Effector CD4-positive, alpha-beta T cell (primary cell): Measurements from ENCODE around the gene DKKL1.
"Not testable (repeated sequence)": the region's sequence is repeated elsewhere in the genome, so short reads cannot be mapped to it uniquely, and the experiment has no call there.

ENCODE experiments used
- DNase-seq: peaks from one replicate; pipeline ENCODE4 v3.0.0-alpha.2; 2020

Gene DKKL1

DNA sequence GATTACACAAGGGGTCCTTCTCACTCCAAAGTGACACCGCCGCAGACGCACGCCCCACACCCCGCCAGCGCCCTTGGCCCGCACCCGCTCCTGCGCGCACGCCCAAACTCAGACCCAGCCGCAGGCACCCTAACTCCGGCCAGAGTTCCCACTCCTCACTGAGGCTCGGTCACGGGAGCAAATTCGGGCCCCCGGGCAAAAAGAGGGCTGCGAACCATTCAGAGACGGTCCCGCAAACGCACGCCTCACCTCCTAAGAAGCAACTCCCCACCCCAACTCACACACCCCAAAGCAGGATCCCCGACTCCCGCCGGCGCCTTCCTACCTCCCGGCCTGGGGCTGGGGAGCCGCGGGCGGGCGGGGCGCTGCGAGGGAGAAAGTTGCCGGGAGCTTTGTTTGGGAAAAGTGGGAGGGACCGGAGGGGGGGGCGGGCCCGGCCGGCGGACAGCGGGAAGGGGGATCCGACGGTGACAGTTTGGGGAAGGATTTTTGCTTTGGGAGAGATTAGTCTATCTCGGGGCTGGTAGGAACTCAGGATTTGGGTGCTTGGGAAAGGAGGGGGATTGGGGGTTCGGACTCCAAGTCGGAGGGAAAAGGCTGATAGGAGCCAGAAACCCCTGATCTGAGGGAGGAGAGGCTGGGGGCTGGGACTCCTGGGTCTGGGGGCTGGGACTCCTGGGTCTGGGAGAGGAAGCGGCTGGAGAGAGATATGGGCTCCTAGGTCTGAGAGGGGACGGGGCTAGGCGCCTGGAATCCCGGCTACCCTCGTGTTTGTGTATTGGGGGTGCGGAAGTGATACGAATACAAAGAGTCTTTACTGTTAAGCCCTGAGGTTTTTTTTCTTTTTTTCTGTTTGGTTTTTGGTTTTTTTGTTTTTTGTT is 1.4 kb upstream of the DKKL1 start, which contains the start of gene TEAD2:
Gene TEAD2, minus strand, starts transcription at position 369 of the 881 bp plus-strand sequence. CDS start 2,341 bp downstream, outside the sequence.
- DNase-seq = no peak

GRCh38 chr19:49362929-49363267 is 779 bp upstream of the DKKL1 start:
- DNase-seq = no peak

DNA sequence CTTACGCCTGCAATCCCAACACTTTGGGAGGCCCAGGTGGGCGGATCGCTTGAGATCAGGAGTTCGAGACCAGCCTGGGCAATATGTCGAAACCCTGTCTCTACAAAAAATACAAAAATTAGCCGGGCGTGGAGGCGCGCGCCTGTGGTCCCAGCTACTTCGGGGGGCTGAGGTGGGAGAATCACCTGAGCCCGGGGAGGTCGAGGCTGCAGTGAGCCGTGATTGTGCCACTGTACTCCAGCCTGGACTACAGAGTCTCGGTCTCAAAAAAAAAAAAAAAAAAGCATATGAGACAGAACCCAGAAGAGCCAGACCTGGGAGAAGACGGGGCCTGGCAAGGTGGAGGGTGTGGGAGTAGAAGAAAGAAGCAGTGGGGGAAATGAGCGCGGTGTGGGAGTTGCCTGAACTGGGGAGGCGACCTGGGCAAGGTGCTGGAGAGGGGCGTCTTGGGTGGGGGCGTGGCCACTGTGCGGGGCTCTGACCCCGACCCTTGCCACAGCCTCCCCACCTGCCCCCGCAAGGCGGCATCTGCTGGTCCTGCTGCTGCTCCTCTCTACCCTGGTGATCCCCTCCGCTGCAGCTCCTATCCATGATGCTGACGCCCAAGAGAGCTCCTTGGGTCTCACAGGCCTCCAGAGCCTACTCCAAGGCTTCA is 533 bp downstream of the DKKL1 start:
- no peak for DNase-seq

DNA sequence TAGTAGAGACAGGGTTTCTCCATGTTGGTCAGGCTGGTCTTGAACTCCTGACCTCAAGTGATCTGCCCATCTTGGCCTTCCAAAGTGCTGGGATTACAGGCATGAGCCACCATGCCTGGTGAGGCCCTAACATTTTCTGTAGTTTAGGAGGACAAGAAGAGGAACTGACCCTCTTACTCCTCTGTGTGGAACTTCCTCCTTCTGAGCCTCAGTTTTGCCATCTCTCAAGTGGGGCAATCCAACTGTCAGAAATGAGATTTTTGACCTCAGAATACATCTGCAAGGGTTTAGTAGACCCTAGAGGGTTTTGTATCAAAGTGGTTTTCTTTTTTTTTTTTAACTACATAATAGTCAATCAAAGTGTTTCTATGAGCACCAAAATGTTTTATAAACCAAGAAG is 2.4 kb downstream of the DKKL1 start:
- no peak for DNase-seq

DNA sequence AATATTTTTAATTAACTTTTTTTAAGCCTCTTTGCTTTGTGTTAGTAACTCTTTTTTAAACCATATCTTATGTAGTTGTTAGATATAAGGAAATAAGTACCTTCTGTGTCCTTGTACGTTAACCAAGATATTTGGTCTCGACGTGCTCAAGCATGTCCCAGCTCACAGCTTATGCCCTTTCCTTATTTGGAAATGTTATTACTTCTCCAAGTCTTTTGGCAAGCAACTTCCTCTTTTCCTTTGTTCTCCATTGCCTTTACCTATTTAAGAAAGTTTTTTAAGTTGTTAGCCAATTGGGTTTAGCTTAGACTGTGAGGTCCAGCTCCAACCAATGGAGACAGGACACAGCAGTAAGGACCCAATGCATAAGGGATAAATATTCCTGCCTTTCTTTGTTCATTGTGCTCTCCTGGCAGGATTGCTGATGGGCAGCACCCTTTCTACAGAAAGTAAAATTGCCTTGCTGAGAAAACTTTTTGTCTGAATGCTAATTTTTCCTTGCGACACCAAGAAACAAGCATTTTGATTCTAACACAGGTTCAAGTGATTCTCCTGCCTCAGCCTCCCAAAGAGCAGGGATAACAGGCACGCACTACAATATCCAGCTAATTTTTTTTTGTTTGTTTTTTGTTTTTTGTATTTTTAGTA is 5.2 kb downstream of the DKKL1 start:
- no peak for DNase-seq

DNA sequence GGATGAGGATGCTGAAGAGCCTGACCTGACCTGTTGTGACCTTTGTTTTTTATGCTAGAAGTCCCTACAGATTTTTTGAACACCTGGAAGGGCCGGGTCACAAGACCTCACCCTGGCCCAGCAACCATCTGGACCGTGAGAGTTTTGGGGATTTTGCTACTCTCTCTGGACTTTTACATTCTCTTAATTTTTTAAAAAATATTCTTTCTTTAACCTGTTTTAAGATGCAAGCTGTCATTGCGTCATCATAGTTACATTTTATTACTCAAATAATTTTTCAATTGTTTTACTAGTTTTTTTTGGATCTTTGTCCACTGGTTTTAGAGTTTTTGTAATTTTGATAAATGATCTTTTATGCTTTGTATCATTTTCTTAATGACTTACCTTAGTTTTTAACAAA is 7.5 kb downstream of the DKKL1 start:
- DNase-seq = no peak

- DNase-seq = not testable (repeated sequence)
Measured at GRCh38 chr19:49373174-49373573, 9.5 kb downstream of the DKKL1 start.

GRCh38 chr19:49374665-49375434 is 11.2 kb downstream of the DKKL1 start:
- DNase-seq = no peak

DNA sequence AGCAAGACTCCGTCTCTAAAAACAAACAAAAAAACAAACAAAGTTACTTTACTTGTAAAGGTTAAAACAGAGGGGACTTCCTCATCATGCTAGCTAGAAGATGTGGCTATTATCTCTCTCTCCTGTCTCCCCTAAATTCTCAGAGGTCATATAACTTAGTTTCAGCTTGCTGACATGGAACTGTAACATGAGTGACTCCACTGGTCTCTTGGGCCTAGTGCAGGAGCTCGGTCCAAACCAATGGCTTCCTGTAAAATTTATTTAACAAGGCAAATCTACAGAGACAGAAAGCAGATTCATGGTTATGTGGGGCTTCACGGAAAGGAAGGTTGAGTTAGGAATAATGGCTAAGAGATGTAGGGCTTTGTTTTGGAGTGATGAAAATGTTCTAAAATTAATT is 14.8 kb downstream of the DKKL1 start:
- no peak for DNase-seq

- no peak for DNase-seq
Measured at GRCh38 chr19:49380391-49380790, 16.7 kb downstream of the DKKL1 start.

- no peak for DNase-seq
Measured at GRCh38 chr19:49382639-49383038, 19.0 kb downstream of the DKKL1 start.

DNA sequence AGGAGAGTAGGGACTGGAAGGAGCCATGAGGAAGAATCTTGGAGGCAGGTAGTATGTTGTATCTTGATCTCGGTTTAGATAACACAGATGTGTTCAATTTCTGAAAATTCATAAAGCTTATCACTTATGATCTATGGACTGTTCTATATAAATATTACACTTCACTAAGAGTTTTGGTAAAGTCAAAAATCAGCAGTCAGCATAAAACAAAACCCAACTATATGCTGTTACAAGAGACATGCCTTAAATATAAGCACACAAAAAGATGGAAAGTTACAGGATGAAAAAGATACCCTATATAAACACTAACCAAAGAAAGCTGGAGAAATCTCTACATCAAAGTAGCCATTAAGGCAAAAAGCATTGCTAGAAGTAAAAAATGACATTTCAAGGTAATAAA is 19.9 kb downstream of the DKKL1 start:
- no peak for DNase-seq

DNA sequence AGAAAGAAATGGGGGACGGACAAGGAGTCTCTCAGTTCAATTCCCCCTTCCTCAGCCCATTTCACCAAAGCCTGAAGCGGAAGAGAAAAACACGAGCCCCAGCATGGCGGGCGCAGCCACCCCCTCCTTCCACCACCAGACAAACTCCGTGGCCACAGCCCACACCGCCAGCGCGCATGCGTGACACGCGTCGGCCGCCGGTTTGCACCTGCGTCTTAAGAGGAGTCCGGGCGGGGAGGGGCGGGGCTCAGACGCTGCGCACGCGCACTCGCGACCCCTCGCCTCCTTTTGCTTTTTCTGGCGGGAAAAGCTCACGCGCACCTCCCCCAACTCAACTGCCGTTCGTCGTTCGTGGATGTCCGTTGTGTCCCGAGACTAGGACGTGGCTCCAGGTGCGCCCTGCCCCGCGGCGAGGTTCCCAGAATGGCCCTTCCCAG is 24.3 kb downstream of the DKKL1 start, which contains the start of gene KASH5:
Gene KASH5, plus strand, starts transcription at position 314 of the 437 bp plus-strand sequence. CDS start 2,635 bp downstream, outside the sequence.
- peak; percentile 58 for DNase-seq

- DNase-seq = no peak
Measured at GRCh38 chr19:49389406-49389805, 25.7 kb downstream of the DKKL1 start.

GRCh38 chr19:49390131-49390928 is 26.7 kb downstream of the DKKL1 start:
- DNase-seq = no peak

DNA sequence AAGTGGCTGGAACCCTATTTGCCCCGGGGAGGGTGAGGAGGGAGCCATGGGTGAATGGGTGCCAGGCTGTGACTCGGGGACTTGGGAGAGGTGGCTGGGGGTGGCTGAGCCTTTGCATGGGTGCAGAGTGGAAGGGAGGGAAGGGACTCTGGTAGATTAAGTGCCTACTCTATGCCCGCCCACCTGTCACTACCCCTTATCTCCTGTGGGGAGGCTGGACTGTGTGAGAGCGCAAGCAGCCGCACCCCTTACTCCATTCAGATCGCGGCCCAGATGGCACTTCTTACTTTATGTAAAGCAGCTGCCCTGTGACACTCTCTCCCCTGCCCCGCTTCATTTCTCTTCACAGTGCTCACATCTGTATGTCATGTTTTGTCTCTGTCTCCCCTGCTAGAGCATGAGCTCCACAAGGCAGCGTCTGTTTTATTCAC is 27.3 kb downstream of the DKKL1 start:
- DNase-seq = no peak

DNA sequence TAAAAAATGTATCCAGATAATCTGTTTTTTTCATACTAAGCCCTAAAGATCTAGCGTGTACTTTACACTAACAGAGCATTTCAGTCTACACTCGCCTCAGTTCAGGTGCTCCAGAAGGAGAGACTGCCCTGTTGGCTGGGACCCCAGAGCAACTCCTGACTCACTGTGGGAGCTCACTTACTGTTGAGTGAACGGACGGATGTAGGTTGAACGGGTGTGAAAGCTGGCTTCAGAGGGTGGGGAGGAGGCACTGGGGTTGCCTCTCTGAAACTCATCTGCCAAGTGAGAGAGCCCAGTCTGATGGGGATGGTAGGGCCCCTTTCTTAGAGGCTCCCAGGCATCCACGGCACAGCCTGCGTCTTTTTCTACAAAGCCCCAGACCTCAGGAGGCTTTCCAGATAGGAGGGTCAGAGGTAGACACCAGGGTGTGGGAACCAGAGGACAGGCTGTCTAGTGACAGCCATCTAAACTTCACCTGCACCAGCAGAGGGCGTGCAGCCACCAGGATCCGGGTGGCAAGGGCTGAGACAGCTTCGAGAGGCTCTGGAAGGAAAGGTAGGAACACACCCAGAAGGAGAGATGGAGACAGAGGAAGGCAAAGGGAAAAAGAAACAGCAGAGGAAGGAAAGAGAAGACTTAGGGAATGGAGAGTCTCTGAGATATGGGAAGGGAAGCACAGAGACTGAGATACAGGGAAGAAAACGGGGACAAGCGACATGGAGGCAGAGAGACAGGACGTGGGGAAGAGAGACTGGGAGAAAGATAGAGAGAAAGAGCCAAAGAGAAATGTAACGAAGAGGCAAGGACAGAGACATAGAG is 28.1 kb downstream of the DKKL1 start:
- peak; percentile 74 for DNase-seq

DNA sequence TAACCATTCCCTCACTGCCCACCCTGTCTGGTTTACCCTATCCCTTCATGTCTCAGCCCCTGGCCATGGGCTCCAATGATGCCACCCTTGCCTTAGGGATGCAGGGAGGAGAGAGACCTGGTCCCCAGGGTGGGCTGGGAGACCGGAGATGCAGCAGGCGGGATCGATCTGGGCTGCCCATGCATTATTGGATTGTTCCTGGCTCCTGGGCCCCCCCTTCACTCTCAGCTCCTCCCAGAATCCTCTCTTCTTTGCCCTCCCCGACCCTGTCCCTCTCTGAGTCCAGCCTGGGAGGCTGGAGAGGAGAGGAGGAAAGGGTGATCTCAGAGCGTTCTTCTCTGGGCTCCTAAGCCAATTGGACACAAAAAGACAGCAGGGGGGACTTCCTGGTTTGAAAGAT is 30.2 kb downstream of the DKKL1 start:
- no peak for DNase-seq

- DNase-seq = no peak
Measured at GRCh38 chr19:49395581-49396407, 32.1 kb downstream of the DKKL1 start.
